ENCODE data around the gene C1S.
A peak's percentile ranks its signal among the peaks of the same experiment; 100 is the strongest.
"Not testable (repeated sequence)": the region's sequence is repeated elsewhere in the genome, so short reads cannot be mapped to it uniquely, and the experiment has no call there.

The C1S gene

DNA sequence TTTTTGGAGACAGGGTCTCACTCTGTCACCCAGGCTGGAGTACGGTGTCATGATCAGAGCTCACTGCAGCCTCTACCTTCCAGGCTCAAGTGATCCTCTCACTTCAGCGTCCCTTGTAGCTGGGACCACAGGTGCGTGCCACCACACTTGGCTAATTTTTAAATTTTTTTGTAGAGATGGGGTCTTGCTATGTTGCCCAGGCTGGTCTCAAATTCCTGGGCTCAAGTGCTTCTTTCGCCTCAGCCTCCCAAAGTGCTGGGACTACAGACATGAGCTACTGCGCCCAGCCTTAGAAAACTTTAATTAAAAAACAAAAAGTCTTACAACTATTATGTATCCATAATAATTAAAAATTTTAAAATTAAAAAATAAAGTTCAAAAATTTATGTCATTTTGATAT lies 46.7 kb downstream of the C1S start:
- H3K9me3 ChIP-seq; H3K4me3 ChIP-seq; H3K4me1 ChIP-seq; H3K36me3 ChIP-seq (replicated peaks); DNase-seq (ENCODE audit: low spot score in 2 of 2); H3K27me3 ChIP-seq (ENCODE audit: low read depth): not testable (repeated sequence)
- in situ Hi-C loops (cut with MboI; ENCODE audit: low sequenced_read_pairs) = loop anchor here (25.0 kb wide), 1 partner anchor 370 kb away; no protein-coding TSS in a partner anchor

DNA sequence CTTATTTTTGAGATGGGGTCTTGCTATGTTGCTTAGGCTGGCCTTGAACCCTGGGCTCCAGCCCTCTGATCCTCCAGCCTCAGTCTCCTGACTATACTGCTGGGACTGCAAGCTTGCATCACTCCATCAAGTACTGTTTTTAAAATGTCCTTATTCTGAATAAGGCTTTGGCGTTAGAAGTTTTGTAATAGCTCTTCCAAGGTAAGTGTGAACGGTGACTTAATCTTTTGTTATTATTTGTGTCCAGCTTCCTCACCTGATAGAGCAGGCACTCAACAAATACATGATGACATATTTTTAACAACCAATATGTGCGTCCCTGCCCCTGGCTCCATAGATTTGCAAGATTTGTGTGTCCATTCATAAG lies 47.1 kb downstream of the C1S start:
- no peaks in the 10 kb centered on the region; the same call in 1 of the 2 replicates for H3K4me1 ChIP-seq
- no peaks in the 10 kb centered on the region for H3K9me3 ChIP-seq
- in situ Hi-C loops (cut with MboI; ENCODE audit: low sequenced_read_pairs) = loop anchor here (25.0 kb wide), 1 partner anchor 370 kb away; no protein-coding TSS in a partner anchor
- H3K36me3 ChIP-seq (replicated peaks) = 0 out of 2 replicates have a peak, but pooled peaks cover 4% of the 10 kb centered on the region
- H3K27me3 ChIP-seq (ENCODE audit: low read depth) = no peaks in the 10 kb centered on the region
- H3K4me3 ChIP-seq = peak overlapping the region; percentile 48
- DNase-seq (ENCODE audit: low spot score in 2 of 2) = no peak

DNA sequence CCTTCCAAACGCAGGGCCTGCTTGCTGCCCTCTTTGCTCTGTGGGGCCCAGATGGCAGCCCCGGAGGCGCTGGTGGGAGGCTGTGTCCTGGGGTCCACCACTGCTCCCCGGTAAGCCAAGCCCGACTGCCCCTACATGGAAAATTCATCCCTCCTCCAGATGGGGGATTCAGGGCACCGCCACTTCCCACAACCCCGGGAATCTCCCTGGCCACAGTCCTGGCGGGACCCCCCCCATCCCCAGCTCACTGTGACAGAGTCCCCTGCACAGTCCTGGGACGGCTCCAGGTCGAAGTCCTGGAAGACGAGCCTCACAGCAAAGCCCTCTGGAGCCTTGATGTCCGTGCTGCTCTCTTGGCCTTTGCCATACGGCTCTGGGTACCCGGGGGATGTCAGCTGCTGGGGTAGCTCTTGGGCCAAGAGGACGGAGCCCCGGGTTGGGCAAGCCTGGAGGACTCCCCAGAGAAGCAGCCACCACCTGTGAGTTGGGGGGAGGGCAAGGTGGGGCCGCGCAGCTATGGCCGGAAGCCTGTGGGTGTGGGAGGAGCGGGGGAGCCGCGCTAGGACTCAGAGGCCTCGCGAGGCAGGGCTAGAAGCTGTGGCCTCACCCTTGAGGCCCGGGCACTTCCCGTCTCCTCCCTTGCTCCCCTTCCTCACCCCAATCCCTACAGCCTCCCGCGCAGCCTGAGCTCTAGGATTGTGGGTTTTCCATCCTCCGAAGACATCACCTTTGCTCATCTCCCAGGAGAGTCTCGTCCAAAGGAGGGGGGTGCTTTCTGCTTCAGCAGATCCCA lies 47.7 kb downstream of the C1S start:
- Histone ChIP-seq H3K27me3 (ENCODE audit: low read depth) (no peaks in the 10 kb centered on the region), H3K9me3 (no peaks in the 10 kb centered on the region), H3K4me1 (no peaks in the 10 kb centered on the region; the same call in 1 of the 2 replicates), H3K4me3 (peak overlapping the region; percentile 48), H3K36me3 (replicated peaks) (0 out of 2 replicates have a peak, but pooled peaks cover 4% of the 10 kb centered on the region)
- peak; percentile 52 to 81 for DNase-seq (ENCODE audit: low spot score in 2 of 2)
- in situ Hi-C loops (cut with MboI; ENCODE audit: low sequenced_read_pairs) = loop anchor here (25.0 kb wide), 1 partner anchor 371 kb away; no protein-coding TSS in a partner anchor

DNA sequence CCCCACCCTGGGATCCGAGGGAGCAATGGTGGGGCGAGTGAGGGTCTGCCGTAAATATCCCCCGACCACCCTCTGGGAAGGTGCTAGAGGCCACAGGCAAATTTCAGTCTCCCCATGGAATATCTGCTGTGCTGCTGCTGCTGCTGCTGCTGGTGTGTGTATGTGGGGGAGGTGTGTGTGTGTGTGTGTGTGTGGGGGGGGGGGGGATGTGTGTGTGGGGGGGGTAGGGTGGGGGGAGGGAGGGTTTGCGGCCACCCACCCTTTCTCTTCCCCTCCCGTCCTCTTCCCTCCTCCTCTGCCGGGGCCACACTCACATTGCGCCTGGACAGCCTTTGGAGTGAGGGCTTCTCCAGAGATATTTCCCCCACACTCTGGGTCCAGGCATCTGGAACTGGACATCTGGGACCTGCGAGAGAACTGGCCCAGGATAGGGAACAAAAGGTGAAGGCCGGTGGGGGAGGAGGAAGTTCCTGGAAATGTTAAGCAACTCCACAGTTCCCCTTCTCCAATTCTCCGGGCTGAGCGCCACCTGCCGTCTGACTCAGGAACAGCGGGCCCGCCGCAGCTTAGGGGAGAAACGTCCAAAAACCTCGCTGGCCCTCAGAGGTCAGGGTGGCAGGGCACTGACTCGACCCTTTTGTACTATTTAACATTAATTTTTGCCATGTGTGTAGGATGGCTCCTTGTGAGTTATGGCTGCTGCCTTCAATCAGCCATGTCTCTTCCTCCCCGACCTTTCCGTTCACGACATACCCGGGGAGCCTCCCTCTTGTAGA lies 48.5 kb downstream of the C1S start, which contains the start of gene C1RL:
C1RL (minus strand) TSS at position 419 of the 776 bp plus-strand sequence; CDS start at position 385, 34 bp downstream.
- H3K9me3 ChIP-seq = no peaks in the 10 kb centered on the region
- DNase-seq (ENCODE audit: low spot score in 2 of 2) = peak; percentile 89 to 94
- H3K36me3 ChIP-seq (replicated peaks) = 0 out of 2 replicates have a peak, but pooled peaks cover 4% of the 10 kb centered on the region
- in situ Hi-C loops (cut with MboI; ENCODE audit: low sequenced_read_pairs) = loop anchor here (25.0 kb wide), 1 partner anchor 372 kb away; no protein-coding TSS in a partner anchor
- peak within 1 kb of the TSS; percentile 48 for H3K4me3 ChIP-seq
- H3K4me1 ChIP-seq = no peaks in the 10 kb centered on the region; the same call in 1 of the 2 replicates
- H3K27me3 ChIP-seq (ENCODE audit: low read depth) = no peaks in the 10 kb centered on the region

DNA sequence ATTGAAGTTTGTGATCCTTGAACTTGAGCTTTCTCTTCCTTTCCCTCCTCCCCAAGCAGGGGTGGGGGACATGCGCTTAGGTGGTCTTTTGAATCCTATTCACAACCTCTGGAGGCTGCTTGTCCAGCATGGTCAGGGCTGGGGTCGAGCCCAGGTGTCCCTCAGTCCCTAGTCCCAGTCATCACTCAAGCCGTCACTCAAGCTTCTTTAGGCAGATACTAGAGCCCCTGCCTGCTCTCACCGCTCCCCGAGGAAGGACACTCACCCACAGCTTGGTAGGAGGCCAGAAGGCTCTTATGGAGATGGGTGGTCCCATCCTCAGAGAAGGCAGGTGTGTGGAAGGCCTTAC lies 49.0 kb downstream of the C1S start:
- peak overlapping the region; percentile 48 for H3K4me3 ChIP-seq
- in situ Hi-C loops (cut with MboI; ENCODE audit: low sequenced_read_pairs) = loop anchor here (25.0 kb wide), 1 partner anchor 372 kb away; no protein-coding TSS in a partner anchor
- no peak for DNase-seq (ENCODE audit: low spot score in 2 of 2)

DNA sequence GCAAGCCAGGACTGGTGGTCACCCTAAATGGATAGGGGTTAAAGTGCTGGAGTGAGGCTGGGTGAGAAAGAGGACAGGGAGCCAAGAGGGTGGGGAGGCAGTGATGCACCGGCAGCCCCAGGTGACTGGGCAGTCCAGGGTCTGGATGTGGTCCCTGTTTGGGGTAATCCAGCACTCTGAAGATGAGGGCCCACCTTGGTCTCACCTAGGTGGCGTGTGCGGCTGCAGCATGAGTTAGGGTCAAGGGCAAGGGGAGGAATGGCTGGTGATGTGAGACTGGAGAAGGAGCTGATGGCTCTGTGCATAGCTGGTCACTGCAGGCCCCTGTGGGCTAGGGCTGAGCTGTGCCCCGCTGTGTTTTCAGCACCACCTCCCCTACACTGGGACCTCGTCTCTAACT lies 50.1 kb downstream of the C1S start:
- in situ Hi-C loops (cut with MboI; ENCODE audit: low sequenced_read_pairs) = loop anchor here (10.0 to 25.0 kb wide), 2 partner anchors 166 to 373 kb away; partner anchors contain the start of genes C12orf57 and RNU7-1

More for the DNA sequence above, 49.0 kb downstream of the C1S start:
- no peaks in the 10 kb centered on the region for H3K9me3 ChIP-seq
- no peaks in the 10 kb centered on the region; the same call in 1 of the 2 replicates for H3K4me1 ChIP-seq
- H3K27me3 ChIP-seq (ENCODE audit: low read depth) = no peaks in the 10 kb centered on the region
- H3K36me3 ChIP-seq (replicated peaks) = peaks cover 4% of the 10 kb centered on the region; the same call in 1 of the 2 replicates

DNA sequence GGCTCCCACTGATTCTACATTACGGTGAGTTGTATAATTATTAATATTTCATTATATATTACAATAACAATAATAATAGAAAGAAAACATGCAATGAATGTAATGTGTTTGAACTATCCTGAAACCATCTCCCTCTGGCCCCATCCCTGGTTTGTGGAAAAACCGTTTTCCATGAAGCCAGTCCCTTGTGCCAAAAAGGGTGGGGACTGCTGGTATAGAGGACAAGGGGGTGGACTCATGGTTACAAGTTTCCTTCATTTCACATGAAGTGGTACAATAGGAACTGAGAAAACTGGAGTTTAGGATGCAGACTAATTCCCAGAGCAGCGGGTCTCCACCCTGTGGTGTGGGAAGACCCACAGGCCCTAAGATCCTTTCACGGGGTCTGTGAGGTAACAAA lies 51.5 kb downstream of the C1S start:
- Histone ChIP-seq H3K36me3 (replicated peaks) (peaks cover 3% of the 10 kb centered on the region; the same call in 1 of the 2 replicates), H3K4me3 (no peak overlapping the region), H3K9me3 (no peaks in the 10 kb centered on the region), H3K27me3 (ENCODE audit: low read depth) (no peaks in the 10 kb centered on the region), H3K4me1 (no peaks in the 10 kb centered on the region; the same call in 1 of the 2 replicates)
- in situ Hi-C loops (cut with MboI; ENCODE audit: low sequenced_read_pairs) = loop anchor here (10.0 to 25.0 kb wide), 2 partner anchors 167 to 375 kb away; partner anchors contain the start of genes C12orf57 and RNU7-1
- DNase-seq (ENCODE audit: low spot score in 2 of 2) = no peak

More for the DNA sequence above, 50.1 kb downstream of the C1S start:
- Histone ChIP-seq H3K27me3 (ENCODE audit: low read depth) (no peaks in the 10 kb centered on the region), H3K36me3 (replicated peaks) (peaks cover 7% of the 10 kb centered on the region; the same call in 1 of the 2 replicates), H3K4me1 (no peaks in the 10 kb centered on the region; the same call in 1 of the 2 replicates), H3K4me3 (no peak overlapping the region), H3K9me3 (no peaks in the 10 kb centered on the region)
- no peak for DNase-seq (ENCODE audit: low spot score in 2 of 2)

DNA sequence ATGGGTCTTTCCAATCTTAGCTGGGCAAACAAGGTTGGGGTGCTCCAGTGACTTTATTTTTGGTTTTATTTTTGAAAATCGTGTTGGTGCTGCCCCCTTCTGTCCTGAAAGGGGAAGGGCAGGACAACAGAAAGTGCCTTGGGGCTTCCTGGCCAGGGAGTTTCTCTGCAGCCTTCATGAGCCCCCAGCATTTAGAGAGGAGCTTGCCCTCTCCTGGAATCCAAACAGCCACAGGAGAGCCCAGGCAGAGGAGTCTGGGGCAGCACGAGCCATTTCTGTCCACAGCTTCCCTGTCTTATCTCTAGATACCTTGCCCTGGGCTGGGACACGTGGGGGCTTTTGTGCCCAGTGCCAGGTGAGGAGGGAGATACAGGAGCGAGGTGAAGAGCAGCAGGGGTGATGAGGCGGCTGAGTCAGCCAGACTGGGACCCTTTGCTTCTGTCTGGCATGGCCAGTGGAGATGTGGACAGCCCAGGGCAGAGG lies 52.9 kb downstream of the C1S start:
- H3K9me3 ChIP-seq = no peaks in the 10 kb centered on the region
- no peaks in the 10 kb centered on the region for H3K27me3 ChIP-seq (ENCODE audit: low read depth)
- peak; percentile 21 to 51 for DNase-seq (ENCODE audit: low spot score in 2 of 2)
- no peaks in the 10 kb centered on the region for H3K4me1 ChIP-seq
- H3K4me3 ChIP-seq = no peak overlapping the region
- H3K36me3 ChIP-seq (replicated peaks) = peaks cover 3% of the 10 kb centered on the region; the same call in 1 of the 2 replicates
- in situ Hi-C loops (cut with MboI; ENCODE audit: low sequenced_read_pairs) = loop anchor here (10.0 to 25.0 kb wide), 2 partner anchors 169 to 376 kb away; partner anchors contain the start of genes C12orf57 and RNU7-1

DNA sequence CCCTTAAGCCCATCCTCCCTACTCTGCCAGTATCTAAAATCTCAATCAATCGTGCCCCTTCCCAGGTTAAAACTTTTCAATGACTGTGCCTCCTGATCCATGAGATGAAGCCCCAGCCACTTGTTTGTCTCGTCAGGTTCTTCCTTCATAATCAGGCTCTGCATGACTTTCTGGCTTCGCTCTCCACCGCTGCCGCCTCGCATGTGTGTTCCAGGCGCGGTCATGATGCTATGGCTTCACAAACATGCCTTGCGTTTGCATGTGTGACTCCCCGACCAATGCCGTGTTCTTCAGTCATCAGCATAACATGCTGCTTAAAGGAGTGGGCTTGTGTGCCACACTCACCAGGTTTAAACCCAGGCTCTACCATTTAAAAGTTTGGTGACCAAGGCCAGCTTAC lies 53.5 kb downstream of the C1S start:
- no peaks in the 10 kb centered on the region for H3K9me3 ChIP-seq
- peaks cover 3% of the 10 kb centered on the region; the same call in 1 of the 2 replicates for H3K36me3 ChIP-seq (replicated peaks)
- DNase-seq (ENCODE audit: low spot score in 2 of 2) = no peak
- in situ Hi-C loops (cut with MboI; ENCODE audit: low sequenced_read_pairs) = loop anchor here (10.0 to 25.0 kb wide), 2 partner anchors 169 to 377 kb away; partner anchors contain the start of genes C12orf57 and RNU7-1
- H3K4me3 ChIP-seq = no peak overlapping the region
- no peaks in the 10 kb centered on the region for H3K27me3 ChIP-seq (ENCODE audit: low read depth)
- no peaks in the 10 kb centered on the region for H3K4me1 ChIP-seq

DNA sequence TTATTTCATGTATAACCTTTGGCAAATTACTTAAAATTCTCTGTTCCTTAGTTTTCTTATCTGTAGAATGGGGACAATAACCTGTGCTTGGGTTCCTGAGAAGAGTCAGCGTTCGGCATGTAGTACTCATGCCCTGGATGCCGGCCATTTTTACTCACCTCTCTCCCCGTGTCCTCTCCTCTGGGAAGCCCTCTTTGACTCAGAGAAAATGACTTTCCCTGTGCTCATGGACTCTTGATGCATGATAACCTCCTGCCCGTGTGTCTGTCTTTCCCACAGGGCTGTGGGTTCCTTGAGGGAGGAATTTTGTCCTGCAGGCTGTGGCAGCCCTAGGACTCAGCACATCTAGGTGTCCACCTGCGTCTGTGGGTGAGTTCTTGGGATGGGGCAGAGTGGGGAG lies 54.3 kb downstream of the C1S start:
- H3K36me3 ChIP-seq (replicated peaks) = peaks cover 3% of the 10 kb centered on the region; the same call in 1 of the 2 replicates
- in situ Hi-C loops (cut with MboI; ENCODE audit: low sequenced_read_pairs) = loop anchor here (10.0 to 25.0 kb wide), 2 partner anchors 170 to 378 kb away; partner anchors contain the start of genes C12orf57 and RNU7-1
- no peaks in the 10 kb centered on the region for H3K4me1 ChIP-seq
- H3K4me3 ChIP-seq = no peak overlapping the region
- H3K9me3 ChIP-seq = no peaks in the 10 kb centered on the region
- no peaks in the 10 kb centered on the region for H3K27me3 ChIP-seq (ENCODE audit: low read depth)
- no peak for DNase-seq (ENCODE audit: low spot score in 2 of 2)

DNA sequence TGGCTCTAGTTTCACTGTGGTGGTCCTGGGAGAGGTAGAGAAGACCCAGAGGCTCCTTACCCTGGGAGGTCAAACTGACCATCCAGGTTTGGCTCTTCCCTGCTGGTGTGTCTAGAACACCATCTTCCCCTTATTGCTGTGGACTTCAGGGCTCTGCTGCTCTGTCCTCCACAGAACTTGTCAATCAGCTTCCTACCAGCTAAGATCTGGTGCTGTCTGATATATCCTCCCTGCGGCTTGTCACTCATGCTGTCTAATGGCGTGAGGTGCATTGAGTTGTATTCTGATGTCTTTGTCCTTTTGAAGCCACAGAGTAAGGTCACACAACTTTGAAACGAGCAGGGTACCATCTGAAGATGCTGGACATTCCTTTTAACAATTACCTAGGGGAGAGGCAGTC lies 55.7 kb downstream of the C1S start:
- H3K9me3 ChIP-seq = no peaks in the 10 kb centered on the region
- in situ Hi-C loops (cut with MboI; ENCODE audit: low sequenced_read_pairs) = loop anchor here (10.0 to 25.0 kb wide), 2 partner anchors 171 to 379 kb away; partner anchors contain the start of genes C12orf57 and RNU7-1
- H3K36me3 ChIP-seq (replicated peaks) = peaks cover 3% of the 10 kb centered on the region; the same call in 1 of the 2 replicates
- H3K27me3 ChIP-seq (ENCODE audit: low read depth) = no peaks in the 10 kb centered on the region
- no peak overlapping the region for H3K4me3 ChIP-seq
- H3K4me1 ChIP-seq = no peaks in the 10 kb centered on the region
- no peak for DNase-seq (ENCODE audit: low spot score in 2 of 2)

DNA sequence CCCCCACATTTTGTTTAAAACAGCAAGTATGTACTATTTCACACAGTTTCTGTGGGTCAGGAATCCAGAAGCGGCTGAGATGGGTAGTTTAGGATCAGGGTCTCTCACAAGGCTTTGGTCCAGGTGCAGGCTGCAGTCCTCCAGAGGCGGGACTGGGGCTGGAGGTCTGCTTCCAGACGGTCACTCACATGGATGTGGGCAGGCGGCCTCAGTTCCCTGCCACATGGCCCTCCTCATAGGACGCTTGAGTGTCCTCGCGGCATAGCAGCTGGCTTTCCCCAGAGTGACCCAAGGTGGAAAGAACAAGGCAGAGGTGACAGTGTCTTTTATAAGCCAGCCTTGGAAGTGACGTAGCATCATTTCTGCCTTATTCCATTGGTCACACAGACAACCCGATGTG lies 56.4 kb downstream of the C1S start:
- DNase-seq (ENCODE audit: low spot score in 2 of 2) = no peak
- H3K9me3 ChIP-seq = no peaks in the 10 kb centered on the region
- H3K36me3 ChIP-seq (replicated peaks) = peaks cover 3% of the 10 kb centered on the region; the same call in 1 of the 2 replicates
- no peaks in the 10 kb centered on the region for H3K4me1 ChIP-seq
- in situ Hi-C loops (cut with MboI; ENCODE audit: low sequenced_read_pairs) = loop anchor here (10.0 to 25.0 kb wide), 2 partner anchors 172 to 380 kb away; partner anchors contain the start of genes C12orf57 and RNU7-1
- H3K27me3 ChIP-seq (ENCODE audit: low read depth) = no peaks in the 10 kb centered on the region
- no peak overlapping the region for H3K4me3 ChIP-seq

DNA sequence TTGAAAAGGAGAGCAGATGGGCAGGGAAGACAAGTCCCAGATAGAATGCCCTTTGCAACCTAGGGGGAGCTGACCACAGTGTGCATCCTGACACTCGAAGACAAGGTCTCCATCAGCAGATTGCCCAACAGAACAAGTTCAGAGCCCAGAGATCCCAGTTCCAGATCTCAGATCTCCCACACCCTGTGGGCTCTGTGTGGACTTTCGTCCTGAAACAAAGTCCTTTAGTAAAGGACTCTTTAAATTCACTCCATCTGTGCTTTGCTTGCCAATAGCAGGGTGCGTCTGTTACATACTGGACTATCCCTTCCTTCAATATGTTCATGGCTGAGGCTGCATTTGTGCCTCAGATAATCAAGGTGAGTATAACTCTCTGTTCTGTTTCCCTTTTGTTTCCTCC lies 57.2 kb downstream of the C1S start:
- Histone ChIP-seq H3K36me3 (replicated peaks) (peaks cover 3% of the 10 kb centered on the region; the same call in 1 of the 2 replicates), H3K4me3 (no peak overlapping the region), H3K4me1 (no peaks in the 10 kb centered on the region), H3K27me3 (ENCODE audit: low read depth) (no peaks in the 10 kb centered on the region), H3K9me3 (no peaks in the 10 kb centered on the region)
- DNase-seq (ENCODE audit: low spot score in 2 of 2) = no peak
- in situ Hi-C loops (cut with MboI; ENCODE audit: low sequenced_read_pairs) = loop anchor here (10.0 to 25.0 kb wide), 2 partner anchors 173 to 380 kb away; partner anchors contain the start of genes C12orf57 and RNU7-1

Measured in HAP-1 (cell line).